CD4-positive, alpha-beta T cell treated with Interleukin-12 subunit alpha and Interleukin-12 subunit beta, for 1 hour (primary cell): Measurements from ENCODE around the gene PARG.
"Not testable (repeated sequence)": the region's sequence is repeated elsewhere in the genome, so short reads cannot be mapped to it uniquely, and the experiment has no call there.

ENCODE experiments used
- DNase-seq: peaks from one replicate; pipeline ENCODE4 v3.0.0-alpha.2; 2020

The PARG gene

GRCh38 chr10:49819234-49819958, 122.4 kb downstream of the PARG start:
- no peak for DNase-seq

GRCh38 chr10:49817845-49818244, 124.0 kb downstream of the PARG start:
- DNase-seq = no peak

GRCh38 chr10:49803988-49804387, 137.8 kb downstream of the PARG start:
- no peak for DNase-seq

- DNase-seq = no peak
Observed at GRCh38 chr10:49798275-49798674, 143.6 kb downstream of the PARG start.

- DNase-seq = no peak
Observed at GRCh38 chr10:49791100-49791499, 150.7 kb downstream of the PARG start.

- no peak for DNase-seq
Observed at GRCh38 chr10:49784681-49785080, 157.1 kb downstream of the PARG start.

GRCh38 chr10:49783645-49784044, 158.2 kb downstream of the PARG start:
- no peak for DNase-seq

GRCh38 chr10:49781247-49781646, 160.6 kb downstream of the PARG start:
- DNase-seq = no peak

- DNase-seq = no peak
Observed at GRCh38 chr10:49778197-49778596, 163.6 kb downstream of the PARG start.

GRCh38 chr10:49776851-49777250, 165.0 kb downstream of the PARG start:
- DNase-seq = no peak

GRCh38 chr10:49775014-49775413, 166.8 kb downstream of the PARG start:
- DNase-seq = no peak

GRCh38 chr10:49772944-49773343, 168.9 kb downstream of the PARG start:
- not testable (repeated sequence) for DNase-seq

- DNase-seq = not testable (repeated sequence)
Observed at GRCh38 chr10:49771046-49771445, 170.8 kb downstream of the PARG start.

GRCh38 chr10:49769692-49770091, 172.1 kb downstream of the PARG start:
- no peak for DNase-seq

GRCh38 chr10:49768731-49769130, 173.1 kb downstream of the PARG start:
- DNase-seq = no peak

- no peak for DNase-seq
Observed at GRCh38 chr10:49768329-49768728, 173.5 kb downstream of the PARG start.
